GM18951 (cell line): Measurements from ENCODE around the gene SFXN5.

Experiments used
- POLR2A ChIP-seq: IDR thresholded peaks from 4 replicates; pipeline ENCODE4 v1.6.1; 2011; ENCODE audit warnings: mild to moderate bottlenecking; ENCODE audit not compliant: insufficient read length, insufficient read depth; ENCODE audit errors: extremely low read depth
- in situ Hi-C: fragments of 300-500 bp; cut with MboI; formaldehyde crosslinking; loops from one replicate; pipeline ENCODE4 v1.12.0; 2022; ENCODE audit warnings: low sequenced_read_pairs, mixed read lengths, inconsistent platforms; ENCODE audit not compliant: unreplicated experiment

SFXN5 gene

GRCh38 chr2:73037947-73038585, 33.4 kb downstream of the SFXN5 start:
- in situ Hi-C loops = no loop called here
- no peak for TF ChIP-seq POLR2A

GRCh38 chr2:73036766-73037165, 34.7 kb downstream of the SFXN5 start:
- in situ Hi-C loops = no loop called here
- no peak for TF ChIP-seq POLR2A

GRCh38 chr2:73035899-73036711, 35.4 kb downstream of the SFXN5 start:
- TF ChIP-seq POLR2A = no peak
- in situ Hi-C loops = no loop called here

- no peak for TF ChIP-seq POLR2A
- in situ Hi-C loops = no loop called here
These were observed 36.7 kb downstream of the SFXN5 start for GRCh38 chr2:73034661-73035375.

GRCh38 chr2:73033766-73034381, 37.6 kb downstream of the SFXN5 start:
- in situ Hi-C loops = no loop called here
- TF ChIP-seq POLR2A = no peak

- no peak for TF ChIP-seq POLR2A
- in situ Hi-C loops = no loop called here
These were observed 38.3 kb downstream of the SFXN5 start for GRCh38 chr2:73033142-73033765.

GRCh38 chr2:73032702-73033097, 38.8 kb downstream of the SFXN5 start:
- in situ Hi-C loops = no loop called here
- TF ChIP-seq POLR2A = no peak

GRCh38 chr2:73031725-73032701, 39.5 kb downstream of the SFXN5 start:
- in situ Hi-C loops = no loop called here
- TF ChIP-seq POLR2A = no peak

- in situ Hi-C loops = no loop called here
- TF ChIP-seq POLR2A = no peak
These were observed 40.3 kb downstream of the SFXN5 start for GRCh38 chr2:73031095-73031678.

GRCh38 chr2:73028841-73029240, 42.7 kb downstream of the SFXN5 start:
- no peak for TF ChIP-seq POLR2A

GRCh38 chr2:73027340-73027739, 44.2 kb downstream of the SFXN5 start:
- in situ Hi-C loops = no loop called here

More at GRCh38 chr2:73028841-73029240, 42.7 kb downstream of the SFXN5 start:
- in situ Hi-C loops = no loop called here

More at GRCh38 chr2:73027340-73027739, 44.2 kb downstream of the SFXN5 start:
- no peak for TF ChIP-seq POLR2A
